Vagina (tissue), 2 donors: ENCODE data around the gene ABTB2. TPM values are rescaled to one million over a fixed set of nuclear protein-coding genes. Genes with fewer than 3 reads are reported as not detected.

ENCODE experiments used
- DNase-seq, 2 donors: peaks; one replicate each; pipeline ENCODE4 v3.0.0-alpha.2; 2017; ENCODE audit errors: extremely low spot score in 2 of 2
- H3K27ac ChIP-seq: fragments of 200-600 bp; sonication (generic); one replicate; pipeline ENCODE4 v1.5.1; 2019
- H3K27me3 ChIP-seq: fragments of 200-600 bp; sonication (generic); one replicate; pipeline ENCODE4 v1.5.1; 2019
- H3K36me3 ChIP-seq, 2 donors: fragments of 200-600 bp; sonication (generic); one replicate each; pipeline ENCODE4 v1.5.1; 2017 to 2019
- H3K4me1 ChIP-seq: fragments of 200-600 bp; sonication (generic); one replicate; pipeline ENCODE4 v1.5.1; 2019
- H3K4me3 ChIP-seq, 2 donors: fragments of 200-600 bp; sonication (generic); 1 replicate in 1 of 2; 2 replicates in 1 of 2; pipeline ENCODE4 v1.5.1; 2016 to 2019
- H3K9me3 ChIP-seq: fragments of 200-600 bp; sonication (generic); one replicate; pipeline ENCODE4 v1.5.1; 2019
- CTCF ChIP-seq, 3 experiments: fragments of 450-650 bp in 2 of 3; fragments of 200-600 bp in 1 of 3; sonication (generic) in 1 of 3; IDR thresholded peaks; one replicate each; pipeline ENCODE4 v1.5.1; 2017 to 2019; ENCODE audit warnings: antibody characterized with exemption in 3 of 3, mild to moderate bottlenecking in 2 of 3, moderate library complexity in 2 of 3
- POLR2A ChIP-seq, 2 donors: fragments of 450-650 bp; IDR thresholded peaks; one replicate each; pipeline ENCODE4 v1.6.1; 2017; ENCODE audit warnings: antibody characterized with exemption in 2 of 2, mild to moderate bottlenecking in 2 of 2, moderate library complexity in 2 of 2
- POLR2AphosphoS5 ChIP-seq, 2 donors: sonication (generic); formaldehyde crosslinking; IDR thresholded peaks; one replicate each; pipeline ENCODE4 v1.9.0; 2017; ENCODE audit warnings: antibody characterized with exemption in 2 of 2, mild to moderate bottlenecking in 2 of 2, low read depth in 1 of 2; ENCODE audit not compliant: insufficient read depth in 1 of 2
- intact Hi-C: fragments of 100-400 bp; cut with DNase I; formaldehyde crosslinking; loops from one replicate; pipeline ENCODE4 v1.15.1; 2023
- total RNA-seq: library from RNA; depleted of rRNA; stranded (reverse); fragments of >200 nt; gene quantifications from one replicate; pipeline ENCODE4 v1.2.3, GENCODE V29; 2016

Gene ABTB2
- total RNA-seq, 1 donor from 2014 or later: 10.8 TPM

- no peaks in the 10 kb centered on the region for H3K27me3 ChIP-seq
- intact Hi-C loops: no loop called here
- no peak for TF ChIP-seq CTCF (IDR thresholded peaks at IDR 0.05)
- TF ChIP-seq POLR2AphosphoS5 (IDR thresholded peaks at IDR 0.05; ENCODE audit: insufficient read depth in 1 of 2, low read depth in 1 of 2): no peak
- no peak for TF ChIP-seq POLR2A (IDR thresholded peaks at IDR 0.05)
- peaks cover 37% of the 10 kb centered on the region for H3K4me1 ChIP-seq
- no peaks in the 10 kb centered on the region for H3K9me3 ChIP-seq
- no peak overlapping the region for H3K4me3 ChIP-seq
- DNase-seq: peak in 1 of 2 donors; percentile 18
- no peaks in the 10 kb centered on the region for H3K36me3 ChIP-seq
- no peak overlapping the region for H3K27ac ChIP-seq
Observed at GRCh38 chr11:34351687-34352469, 5.9 kb downstream of the ABTB2 start.

GRCh38 chr11:34351051-34351450 lies 6.8 kb downstream of the ABTB2 start:
- H3K27me3 ChIP-seq: no peaks in the 10 kb centered on the region
- no peaks in the 10 kb centered on the region for H3K9me3 ChIP-seq
- H3K4me1 ChIP-seq: peaks cover 37% of the 10 kb centered on the region
- TF ChIP-seq POLR2AphosphoS5 (IDR thresholded peaks at IDR 0.05; ENCODE audit: insufficient read depth in 1 of 2, low read depth in 1 of 2) (no peak), CTCF (IDR thresholded peaks at IDR 0.05) (no peak), POLR2A (IDR thresholded peaks at IDR 0.05) (no peak)
- H3K27ac ChIP-seq: no peak overlapping the region
- no peak overlapping the region for H3K4me3 ChIP-seq
- intact Hi-C loops: no loop called here
- no peaks in the 10 kb centered on the region for H3K36me3 ChIP-seq
- peak in 1 of 2 donors; percentile 37 for DNase-seq

GRCh38 chr11:34349882-34350281 lies 7.9 kb downstream of the ABTB2 start:
- intact Hi-C loops: no loop called here

GRCh38 chr11:34348919-34349318 lies 8.9 kb downstream of the ABTB2 start:
- peak in 1 of 2 donors; percentile 70 for DNase-seq
- TF ChIP-seq POLR2AphosphoS5 (IDR thresholded peaks at IDR 0.05; ENCODE audit: insufficient read depth in 1 of 2, low read depth in 1 of 2) (no peak), CTCF (IDR thresholded peaks at IDR 0.05) (no peak), POLR2A (IDR thresholded peaks at IDR 0.05) (no peak)
- H3K27ac ChIP-seq: peak overlapping the region; percentile 12
- H3K9me3 ChIP-seq: no peaks in the 10 kb centered on the region
- no peak overlapping the region for H3K4me3 ChIP-seq
- intact Hi-C loops: no loop called here
- H3K4me1 ChIP-seq: peaks cover 43% of the 10 kb centered on the region
- H3K36me3 ChIP-seq: no peaks in the 10 kb centered on the region
- no peaks in the 10 kb centered on the region for H3K27me3 ChIP-seq

More at GRCh38 chr11:34349882-34350281, 7.9 kb downstream of the ABTB2 start:
- no peaks in the 10 kb centered on the region for H3K36me3 ChIP-seq
- DNase-seq: peak in 1 of 2 donors; percentile 62
- no peaks in the 10 kb centered on the region for H3K9me3 ChIP-seq
- H3K4me1 ChIP-seq: peaks cover 41% of the 10 kb centered on the region
- peak overlapping the region; percentile 12 for H3K27ac ChIP-seq
- no peak overlapping the region for H3K4me3 ChIP-seq
- TF ChIP-seq POLR2AphosphoS5 (IDR thresholded peaks at IDR 0.05; ENCODE audit: insufficient read depth in 1 of 2, low read depth in 1 of 2) (no peak), CTCF (IDR thresholded peaks at IDR 0.05) (no peak), POLR2A (IDR thresholded peaks at IDR 0.05) (no peak)
- no peaks in the 10 kb centered on the region for H3K27me3 ChIP-seq

- DNase-seq: no peak
- Histone ChIP-seq H3K9me3 (no peaks in the 10 kb centered on the region), H3K36me3 (no peaks in the 10 kb centered on the region), H3K4me3 (no peak overlapping the region), H3K4me1 (peaks cover 47% of the 10 kb centered on the region), H3K27ac (peak overlapping the region; percentile 12), H3K27me3 (no peaks in the 10 kb centered on the region)
- TF ChIP-seq CTCF (IDR thresholded peaks at IDR 0.05): no peak
- no peak for TF ChIP-seq POLR2A (IDR thresholded peaks at IDR 0.05)
- no peak for TF ChIP-seq POLR2AphosphoS5 (IDR thresholded peaks at IDR 0.05; ENCODE audit: insufficient read depth in 1 of 2, low read depth in 1 of 2)
- intact Hi-C loops: no loop called here
Observed at GRCh38 chr11:34348096-34348495, 9.7 kb downstream of the ABTB2 start.
